Gastrocnemius medialis (tissue), 4 donors: Measurements from ENCODE around the gene PLEKHG4B.

Source experiments
- CTCF ChIP-seq, 5 experiments: fragments of 450-650 bp in 3 of 5; fragments of 200-600 bp in 2 of 5; sonication (generic) in 2 of 5; IDR thresholded peaks in 4 of 5; conservative IDR thresholded peaks in 1 of 5; 1 replicate in 4 of 5; 2 replicates in 1 of 5; pipeline ENCODE4 v1.5.1; 2016 to 2019; ENCODE audit warnings: antibody characterized with exemption in 5 of 5, mild to moderate bottlenecking in 3 of 5, moderate library complexity in 3 of 5
- POLR2A ChIP-seq, 2 donors: fragments of 450-650 bp; IDR thresholded peaks; one replicate each; pipeline ENCODE4 v1.6.1; 2017; ENCODE audit warnings: antibody characterized with exemption in 2 of 2, mild to moderate bottlenecking in 2 of 2, moderate library complexity in 2 of 2

- no peak for TF ChIP-seq CTCF (IDR thresholded peaks at IDR 0.05 in 4 of 5, conservative IDR thresholded peaks at IDR 0.05 in 1 of 5)
- TF ChIP-seq POLR2A (IDR thresholded peaks at IDR 0.05): no peak
These were observed 139.7 kb downstream of the PLEKHG4B start for GRCh38 chr5:231661-232060.
